ENCODE results near the gene NRROS.

- no peak for TF ChIP-seq CTCF (IDR thresholded peaks at IDR 0.05)
- no peak for TF ChIP-seq POLR2A (IDR thresholded peaks at IDR 0.05)
Observed at GRCh38 chr3:196596355-196596754, 43.1 kb upstream of the NRROS start.

Data from adrenal gland (tissue), 5 donors.